Middle frontal gyrus (tissue), 1 donor: ENCODE results near the gene ZBTB18.
A peak's percentile ranks its signal among the peaks of the same experiment; 100 is the strongest.
"Not testable (repeated sequence)": the region's sequence is repeated elsewhere in the genome, so short reads cannot be mapped to it uniquely, and the experiment has no call there.

Experiments used
- DNase-seq: peaks from one replicate; pipeline ENCODE4 v3.0.0-alpha.2; 2015; ENCODE audit warnings: low spot score; ENCODE audit errors: extremely low spot score

The ZBTB18 gene

GRCh38 chr1:244041466-244042120, 9.5 kb upstream of the ZBTB18 start:
- DNase-seq = no peak

- no peak for DNase-seq
Observed at GRCh38 chr1:244042293-244042692, 8.8 kb upstream of the ZBTB18 start.

- DNase-seq = no peak
Observed at GRCh38 chr1:244044423-244044822, 6.7 kb upstream of the ZBTB18 start.

- not testable (repeated sequence) for DNase-seq
Observed at GRCh38 chr1:244046254-244046653, 4.8 kb upstream of the ZBTB18 start.

- no peak for DNase-seq
Observed at GRCh38 chr1:244046907-244047611, 4.0 kb upstream of the ZBTB18 start.

- no peak for DNase-seq
Observed at GRCh38 chr1:244047621-244048255, 3.3 kb upstream of the ZBTB18 start.

GRCh38 chr1:244048256-244049161, 2.6 kb upstream of the ZBTB18 start:
- peak; percentile 95 for DNase-seq

GRCh38 chr1:244049162-244050013, 1.7 kb upstream of the ZBTB18 start:
- DNase-seq = no peak

- no peak for DNase-seq
Observed at GRCh38 chr1:244050014-244050834, 859 bp upstream of the ZBTB18 start.

- no peak for DNase-seq
Observed at GRCh38 chr1:244052016-244052727, 1.1 kb downstream of the ZBTB18 start.

- no peak for DNase-seq
Observed at GRCh38 chr1:244052728-244053312, 1.7 kb downstream of the ZBTB18 start.

GRCh38 chr1:244053831-244054230, 2.7 kb downstream of the ZBTB18 start:
- DNase-seq = no peak

GRCh38 chr1:244054247-244054923, 3.3 kb downstream of the ZBTB18 start:
- no peak for DNase-seq

GRCh38 chr1:244054924-244055263, 3.8 kb downstream of the ZBTB18 start:
- no peak for DNase-seq

GRCh38 chr1:244056577-244056976, 5.5 kb downstream of the ZBTB18 start:
- DNase-seq = no peak

GRCh38 chr1:244057474-244058385, 6.6 kb downstream of the ZBTB18 start:
- DNase-seq = no peak

GRCh38 chr1:244060117-244060516, 9.0 kb downstream of the ZBTB18 start:
- DNase-seq = no peak
